K562 (cell line): ENCODE data around the gene ITPKB. TPM values are rescaled to one million over a fixed set of nuclear protein-coding genes. Genes with fewer than 3 reads are reported as not detected.

Source experiments
- ATAC-seq: fragments of 200-7000 bp; cut with Tn5 transposase; 3 replicates; pipeline ENCODE4 v1.9.1; 2020; ENCODE audit warnings: moderate library complexity
- BruUV-seq: library from RNA; stranded (reverse); fragments of 400-500 nt; replicated peaks from 2 replicates; lab custom pipeline; 2021; lab: Mats Ljungman, UMichigan
- CTCF ChIA-PET: fragments of 300-600 bp; formaldehyde crosslinking; extraction: SDS; loops from one replicate; lab custom pipeline; 2021; ENCODE audit warnings: low intra/inter-chr PET ratio; lab: Yijun Ruan, JAX
- POLR2A ChIA-PET: fragments of 300-600, 350-650 bp; sonication (Branson Sonifier 250); formaldehyde crosslinking; extraction: SDS; loops from one replicate; lab custom pipeline; 2021; ENCODE audit warnings: antibody characterized with exemption, inconsistent platforms; lab: Yijun Ruan, JAX
- DNase-seq, 4 experiments: peaks; one replicate each; pipeline versions ENCODE4 v3.0.0 to v3.0.0-alpha.2; 2011 to 2018; ENCODE audit warnings: low spot score in 3 of 4, mixed read lengths in 3 of 4; ENCODE audit errors: extremely low read depth in 1 of 4
- FAIRE-seq: peaks from 2 replicates; lab custom pipeline; 2011; peaks lifted over from hg19 to GRCh38; lab: Jason Lieb, UNC
- H2AFZ ChIP-seq: 2 replicates; pipeline ENCODE4 v1.6.0; 2011; ENCODE audit warnings: low read depth, low read length, control low read depth, inconsistent platforms
- H3K27ac ChIP-seq: fragments of 200-600 bp; 3 replicates; pipeline ENCODE4 v1.8.0; 2011; ENCODE audit warnings: low read depth, mild to moderate bottlenecking, control low read depth, inconsistent platforms, low read length, moderate library complexity, mixed read lengths; ENCODE audit errors: extremely low read depth
- H3K27me3 ChIP-seq, 2 experiments: fragments of 300-600 bp in 1 of 2; 2 replicates in 1 of 2; 3 replicates in 1 of 2; pipeline versions ENCODE4 v1.6.0 to v1.8.0; 2011; ENCODE audit warnings: inconsistent platforms in 2 of 2, low read length in 2 of 2, mild to moderate bottlenecking in 1 of 2, mixed read lengths in 1 of 2, moderate library complexity in 1 of 2; ENCODE audit not compliant: control insufficient read depth in 2 of 2, insufficient read depth in 2 of 2
- H3K36me3 ChIP-seq: fragments of 300-600 bp; 3 replicates; pipeline ENCODE4 v1.8.0; 2011; ENCODE audit warnings: mild to moderate bottlenecking, low read length, inconsistent platforms; ENCODE audit not compliant: control insufficient read depth, insufficient read depth
- H3K4me1 ChIP-seq, 2 experiments: fragments of 200-600 bp in 1 of 2; replicated peaks in 1 of 2; 2 replicates in 1 of 2; 3 replicates in 1 of 2; pipeline versions ENCODE4 v1.5.1 to v1.8.0; 2011; ENCODE audit warnings: inconsistent platforms in 2 of 2, low read length in 2 of 2, mild to moderate bottlenecking in 1 of 2, mixed read lengths in 1 of 2, moderate library complexity in 1 of 2; ENCODE audit not compliant: control insufficient read depth in 2 of 2, insufficient read depth in 2 of 2
- H3K4me2 ChIP-seq: 2 replicates; pipeline ENCODE4 v1.6.1; 2011; ENCODE audit warnings: low read length, control low read depth, inconsistent platforms, mixed read lengths; ENCODE audit not compliant: insufficient read depth
- H3K4me3 ChIP-seq: fragments of 200-600 bp; sonication (generic), shearing (Covaris generic); 2 replicates; pipeline ENCODE4 v1.5.1; 2016; ENCODE audit warnings: control low read depth, inconsistent platforms
- H3K79me2 ChIP-seq: fragments of 200-600 bp; 3 replicates; pipeline ENCODE4 v1.8.0; 2011; ENCODE audit warnings: low read length, inconsistent platforms; ENCODE audit not compliant: control insufficient read depth, insufficient read depth
- H3K9ac ChIP-seq, 2 experiments: 2 replicates each; pipeline versions ENCODE4 v1.6.0 to v1.6.1; 2011; ENCODE audit warnings: low read depth in 2 of 2, low read length in 2 of 2, control low read depth in 1 of 2, inconsistent platforms in 1 of 2, mild to moderate bottlenecking in 1 of 2, mixed read lengths in 1 of 2; ENCODE audit not compliant: insufficient read depth in 1 of 2
- H3K9me1 ChIP-seq: one replicate; pipeline ENCODE4 v1.6.0; 2011; ENCODE audit warnings: inconsistent platforms, mild to moderate bottlenecking, low read length, moderate library complexity; ENCODE audit not compliant: control insufficient read depth, insufficient read depth
- H3K9me3 ChIP-seq: replicated peaks from 2 replicates; pipeline ENCODE4 v1.5.1; 2011; ENCODE audit warnings: low read depth, low read length, inconsistent platforms; ENCODE audit not compliant: control insufficient read depth, insufficient read depth
- H4K20me1 ChIP-seq: replicated peaks from 2 replicates; pipeline ENCODE4 v1.6.1; 2011; ENCODE audit warnings: low read length, inconsistent platforms, mixed read lengths; ENCODE audit not compliant: control insufficient read depth, insufficient read depth
- CXXC5 ChIP-seq: fragments of 250-450 bp; sonication (Bioruptor Pico); IDR thresholded peaks from 2 replicates; pipeline ENCODE4 v1.8.0; 2022; ENCODE audit warnings: inconsistent platforms, mild to moderate bottlenecking, moderate library complexity
- PML ChIP-seq: IDR thresholded peaks from 2 replicates; pipeline ENCODE4 v1.6.1; 2012; ENCODE audit warnings: low read length, inconsistent platforms
- WGBS: fragments of 100-300 bp; shearing (Covaris generic); methylation state at CpG from one replicate; pipeline ENCODE4 v1.1.6; 2016; ENCODE audit warnings: low coverage, mixed read lengths; ENCODE audit not compliant: insufficient coverage; ENCODE audit errors: missing lambda C conversion rate; 5-methylcytosine and 5-hydroxymethylcytosine counted together
- in situ Hi-C: fragments of 300-500 bp; cut with MboI; formaldehyde crosslinking; loops from 4 replicates; pipeline ENCODE4 v1.15.0; 2018; ENCODE audit warnings: inconsistent platforms, mixed read lengths
- intact Hi-C: fragments of 100-400 bp; cut with micrococcal nuclease; formaldehyde crosslinking; loops from 2 replicates; pipeline ENCODE4 v1.14.2; 2022
- polyA plus RNA-seq, 8 experiments: library from polyadenylated mRNA; depleted of rRNA in 4 of 8; stranded (reverse) in 5 of 8; unstranded in 3 of 8; fragments of >200 nt; fragmentation: Nextera tagmentation in 2 of 8; fragmentation: Illumina TruSeq in 1 of 8; extraction: Ambion mirVana in 2 of 8; extraction: Trizol in 1 of 8; gene quantifications; 2 replicates each; pipeline versions ENCODE4 v1.2.1 to v1.2.3, GENCODE V29; 2011 to 2014; ENCODE audit warnings: inconsistent platforms in 1 of 8, missing spikeins in 1 of 8
- total RNA-seq, 7 experiments: library from RNA; depleted of rRNA in 6 of 7; stranded (reverse); fragments of >200 nt in 6 of 7; fragmentation: Illumina TruSeq in 2 of 7; extraction: Trizol in 2 of 7; gene quantifications; 2 replicates each; pipeline versions ENCODE4 v1.2.1 to v1.2.3, GENCODE V29; 2011 to 2021; ENCODE audit warnings: low replicate concordance in 1 of 7
- TF ChIP-seq, protein P1 (sequence below), 3 experiments: fragments of 200-800 bp in 1 of 3; sonication (Bioruptor generic) in 1 of 3; sonication (generic) in 1 of 3; formaldehyde crosslinking in 1 of 3; IDR thresholded peaks; 2 replicates each; pipeline versions ENCODE4 v1.6.1 to v1.8.0; 2016 to 2022; ENCODE audit warnings: mild to moderate bottlenecking in 2 of 3, missing compliant biosample characterization in 2 of 3, missing genetic modification characterization in 2 of 3, missing genetic modification reagents in 1 of 3
- TF ChIP-seq, protein P2 (sequence below): fragments of 450-650 bp; IDR thresholded peaks from 2 replicates; pipeline ENCODE4 v1.6.1; 2014; ENCODE audit warnings: low read depth, mild to moderate bottlenecking, moderate library complexity, borderline replicate concordance

ITPKB gene
- total and polyA plus RNA-seq, 9 of the 15 experiments (the other 6 are each of a cell fraction or from before 2014, with no cell fraction given): 0.01 to 0.22 TPM; not detected in 7

DNA sequence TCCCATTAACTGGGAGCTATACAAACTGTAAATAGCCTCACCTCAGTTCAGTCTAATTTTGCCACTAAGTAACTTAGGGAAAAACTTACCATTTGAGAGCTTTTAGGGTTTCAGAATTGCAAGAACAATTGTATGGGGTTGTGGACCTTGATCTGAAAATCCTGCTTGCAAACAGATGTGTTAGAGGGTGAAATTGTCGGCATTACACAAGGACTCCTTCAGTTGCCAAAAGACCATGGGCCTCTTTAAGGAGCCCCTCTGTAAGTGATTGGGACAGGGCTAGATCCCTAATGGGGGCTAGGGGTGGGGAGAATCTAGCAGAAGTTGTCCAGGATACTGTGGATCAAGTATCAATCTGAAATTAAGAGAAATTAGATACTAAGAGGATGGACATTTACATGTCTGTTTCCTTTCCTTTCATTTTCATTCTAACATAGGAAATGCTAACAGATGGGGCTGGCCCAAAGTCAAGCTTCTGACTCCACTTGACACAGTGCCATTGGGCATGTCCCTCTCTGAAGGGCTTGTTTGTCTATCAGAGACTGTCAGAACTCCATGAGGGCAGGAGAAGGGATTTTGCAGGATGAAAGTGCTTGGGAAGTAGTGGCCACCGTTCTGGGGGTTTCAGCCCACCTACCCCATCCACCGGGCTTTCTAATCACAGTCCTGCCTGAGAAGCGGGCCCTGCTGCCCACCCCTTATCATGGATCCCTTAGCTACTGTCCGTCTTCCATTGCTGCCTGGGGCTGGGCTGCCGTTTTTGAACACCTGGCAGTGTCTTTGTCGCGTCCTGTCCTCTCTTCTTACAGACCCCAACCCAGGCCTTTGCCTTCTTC is 135.8 kb downstream of the ITPKB start (continued):
- no peak for TF ChIP-seq CXXC5 (CRISPR knock-in tag)
- TF ChIP-seq, protein P1, sequence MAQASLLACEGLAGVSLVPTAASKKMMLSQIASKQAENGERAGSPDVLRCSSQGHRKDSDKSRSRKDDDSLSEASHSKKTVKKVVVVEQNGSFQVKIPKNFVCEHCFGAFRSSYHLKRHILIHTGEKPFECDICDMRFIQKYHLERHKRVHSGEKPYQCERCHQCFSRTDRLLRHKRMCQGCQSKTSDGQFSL (CRISPR knock-in tag; IDR thresholded peaks at IDR 0.05): no peak
- TF ChIP-seq, protein P1 (tag; IDR thresholded peaks at IDR 0.05): no peak
- TF ChIP-seq, protein P2, sequence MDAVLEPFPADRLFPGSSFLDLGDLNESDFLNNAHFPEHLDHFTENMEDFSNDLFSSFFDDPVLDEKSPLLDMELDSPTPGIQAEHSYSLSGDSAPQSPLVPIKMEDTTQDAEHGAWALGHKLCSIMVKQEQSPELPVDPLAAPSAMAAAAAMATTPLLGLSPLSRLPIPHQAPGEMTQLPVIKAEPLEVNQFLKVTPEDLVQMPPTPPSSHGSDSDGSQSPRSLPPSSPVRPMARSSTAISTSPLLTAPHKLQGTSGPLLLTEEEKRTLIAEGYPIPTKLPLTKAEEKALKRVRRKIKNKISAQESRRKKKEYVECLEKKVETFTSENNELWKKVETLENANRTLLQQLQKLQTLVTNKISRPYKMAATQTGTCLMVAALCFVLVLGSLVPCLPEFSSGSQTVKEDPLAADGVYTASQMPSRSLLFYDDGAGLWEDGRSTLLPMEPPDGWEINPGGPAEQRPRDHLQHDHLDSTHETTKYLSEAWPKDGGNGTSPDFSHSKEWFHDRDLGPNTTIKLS: no peak

DNA sequence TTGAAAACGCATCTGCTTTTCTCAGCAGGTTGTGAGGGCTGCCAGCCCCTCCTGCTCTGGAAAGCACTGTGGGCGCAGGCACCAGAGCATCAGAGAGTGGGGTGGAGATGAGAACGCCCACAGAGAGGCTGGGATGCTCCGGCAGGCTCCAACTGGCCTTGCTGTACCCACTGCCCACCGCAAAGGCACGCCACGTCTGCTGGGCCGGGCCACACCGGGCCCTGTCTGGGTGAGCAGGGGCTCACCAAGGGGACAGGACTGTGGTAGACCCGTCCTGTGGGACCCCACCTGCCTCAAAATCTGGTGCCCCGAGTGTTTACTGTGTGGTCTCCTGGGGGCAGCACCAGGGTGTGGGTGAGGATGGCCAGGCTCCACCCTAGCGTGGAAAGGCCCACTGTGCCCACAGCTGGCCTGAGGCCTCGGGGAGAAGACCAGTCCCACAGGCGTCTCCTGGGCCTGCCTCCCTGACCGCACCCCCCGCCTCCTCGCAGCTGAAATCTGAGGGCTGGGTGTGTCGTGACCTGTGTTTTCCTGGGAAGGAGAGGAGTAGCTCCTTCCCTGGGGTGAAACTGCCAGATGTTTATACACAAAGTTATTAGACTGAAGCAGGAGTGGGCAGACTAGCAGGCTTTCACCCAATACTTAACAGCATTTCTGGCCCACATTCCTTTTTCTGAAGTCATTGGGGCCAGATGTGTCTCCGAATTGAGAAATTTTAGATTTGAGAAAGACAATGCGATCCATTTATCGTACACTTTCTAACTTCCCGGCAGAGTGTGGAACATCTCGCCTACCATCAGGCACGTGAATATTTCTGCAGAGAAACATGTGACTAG is 136.7 kb downstream of the ITPKB start:
- 9% methylated on average over 22 of the region's 24 CpGs for WGBS
- BruUV-seq: no TSS peak
- DNase-seq (no peak), FAIRE-seq (no peak), ATAC-seq (no peak)
- Histone ChIP-seq H2AFZ (no peak overlapping the region), H3K9me1 (no peaks in the 10 kb centered on the region), H3K4me1 (peaks cover 0 to 5% of the 10 kb centered on the region in 2 experiments; a peak in 1 of 5 replicates), H3K79me2 (no peaks in the 10 kb centered on the region), H4K20me1 (no peaks in the 10 kb centered on the region), H3K9me3 (no peaks in the 10 kb centered on the region), H3K27ac (no peak overlapping the region), H3K9ac (no peak overlapping the region), H3K4me2 (no peak overlapping the region), H3K4me3 (no peak overlapping the region), H3K36me3 (no peaks in the 10 kb centered on the region), H3K27me3 (peaks cover 57 to 88% of the 10 kb centered on the region in 2 experiments)
- ChIA-PET CTCF (no interaction called here), POLR2A (interaction anchor here (0.6 to 1.4 kb wide), 2 partner anchors 16 to 66 kb away, joined by 3 to 4 read pairs; no protein-coding TSS in a partner anchor)
- TF ChIP-seq PML: no peak
- intact Hi-C loops: loop anchor here (10.0 kb wide), 1 partner anchor 478 kb away; no protein-coding TSS in a partner anchor
- in situ Hi-C loops: no loop called here
